Mesendoderm (in vitro differentiated cells): Measurements from ENCODE around the gene RALGAPB.
"Not testable (repeated sequence)": the region's sequence is repeated elsewhere in the genome, so short reads cannot be mapped to it uniquely, and the experiment has no call there.

Source experiments
- DNase-seq: peaks from one replicate; pipeline ENCODE4 v3.0.0; 2013
- H2AK5ac ChIP-seq: 2 replicates; pipeline ENCODE4 v1.6.1; 2013; ENCODE audit warnings: low read length, inconsistent platforms
- H2BK120ac ChIP-seq: 2 replicates; pipeline ENCODE4 v1.6.1; 2013; ENCODE audit warnings: low read depth, mild to moderate bottlenecking, low read length, moderate library complexity, mixed read lengths
- H2BK15ac ChIP-seq: replicated peaks from 2 replicates; pipeline ENCODE4 v1.6.1; 2013; ENCODE audit warnings: low read depth, mild to moderate bottlenecking, moderate library complexity
- H2BK5ac ChIP-seq: 2 replicates; pipeline ENCODE4 v1.6.1; 2013; ENCODE audit warnings: low read length, inconsistent platforms
- H3K18ac ChIP-seq: 2 replicates; pipeline ENCODE4 v1.6.1; 2013; ENCODE audit warnings: mild to moderate bottlenecking, low read length, mixed read lengths
- H3K23ac ChIP-seq: one replicate; pipeline ENCODE4 v1.6.1; 2013; ENCODE audit warnings: low read length
- H3K27ac ChIP-seq: 2 replicates; pipeline ENCODE4 v1.5.1; 2013; ENCODE audit warnings: low read depth, mild to moderate bottlenecking, inconsistent platforms, low read length, moderate library complexity
- H3K27me3 ChIP-seq: 2 replicates; pipeline ENCODE4 v1.6.1; 2013; ENCODE audit warnings: low read length, control low read depth, mild to moderate bottlenecking, inconsistent platforms; ENCODE audit not compliant: insufficient read depth, poor library complexity
- H3K36me3 ChIP-seq: 2 replicates; pipeline ENCODE4 v1.6.1; 2013; ENCODE audit warnings: low read length, inconsistent platforms; ENCODE audit not compliant: control insufficient read depth, insufficient read depth
- H3K4ac ChIP-seq: one replicate; pipeline ENCODE4 v1.6.1; 2013; ENCODE audit warnings: low read depth, mild to moderate bottlenecking, low read length, moderate library complexity
- H3K4me1 ChIP-seq: 2 replicates; pipeline ENCODE4 v1.6.1; 2013; ENCODE audit warnings: low read depth, low read length, inconsistent platforms; ENCODE audit not compliant: control insufficient read depth
- H3K4me2 ChIP-seq: 2 replicates; pipeline ENCODE4 v1.6.1; 2013; ENCODE audit warnings: low read length
- H3K4me3 ChIP-seq: 2 replicates; pipeline ENCODE4 v1.5.1; 2013; ENCODE audit warnings: mild to moderate bottlenecking, low read length
- H3K56ac ChIP-seq: one replicate; pipeline ENCODE4 v1.6.1; 2013; ENCODE audit warnings: low read length
- H3K79me1 ChIP-seq: 2 replicates; pipeline ENCODE4 v1.6.1; 2013; ENCODE audit warnings: low read length, inconsistent platforms
- H3K79me2 ChIP-seq: 2 replicates; pipeline ENCODE4 v1.6.1; 2013; ENCODE audit warnings: mild to moderate bottlenecking, low read length; ENCODE audit not compliant: control insufficient read depth, insufficient read depth
- H3K9ac ChIP-seq: 2 replicates; pipeline ENCODE4 v1.6.1; 2013; ENCODE audit warnings: low read length, inconsistent platforms
- H4K5ac ChIP-seq: one replicate; pipeline ENCODE4 v1.6.1; 2013; ENCODE audit warnings: low read length
- H4K8ac ChIP-seq: one replicate; pipeline ENCODE4 v1.6.1; 2013; ENCODE audit warnings: low read depth, mild to moderate bottlenecking, control low read depth, low read length, moderate library complexity
- WGBS: extraction: QIAGEN DNeasy Blood & Tissue Kit; methylation state at CpG from one replicate; pipeline ENCODE4 v1.1.7; 2013; ENCODE audit warnings: low lambda C conversion rate, missing lambda C conversion rate; ENCODE audit not compliant: insufficient coverage; ENCODE audit errors: extremely low coverage; 5-methylcytosine and 5-hydroxymethylcytosine counted together

The RALGAPB gene

DNA sequence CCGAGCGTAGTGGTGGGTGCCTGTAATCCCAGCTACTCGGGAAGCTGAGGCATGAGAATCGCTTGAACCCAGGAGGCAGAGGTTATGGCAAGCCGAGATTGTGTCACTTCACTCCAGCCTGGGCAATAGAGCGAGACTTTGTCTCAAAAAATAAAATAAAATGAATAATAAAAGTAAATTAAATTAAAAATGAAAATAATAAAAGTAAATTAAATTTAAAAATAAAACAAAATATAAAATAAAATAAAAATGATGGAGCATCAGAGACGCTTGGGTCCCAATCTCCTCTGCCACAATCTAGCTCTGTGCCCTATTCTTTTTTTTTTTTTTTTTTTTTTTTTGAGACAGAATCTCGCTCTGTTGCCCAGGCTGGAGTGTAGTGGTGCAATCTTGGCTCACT, 31.5 kb upstream of the RALGAPB start:
- not testable (repeated sequence) for H3K23ac ChIP-seq, H3K4me2 ChIP-seq, H3K4me3 ChIP-seq, H2BK5ac ChIP-seq, H3K27me3 ChIP-seq, H4K5ac ChIP-seq, H3K4me1 ChIP-seq, H3K36me3 ChIP-seq, H3K79me2 ChIP-seq, H3K4ac ChIP-seq, H3K18ac ChIP-seq, H3K9ac ChIP-seq, DNase-seq, H3K56ac ChIP-seq, H3K79me1 ChIP-seq, H3K27ac ChIP-seq, H2AK5ac ChIP-seq, H2BK120ac ChIP-seq, H4K8ac ChIP-seq, H2BK15ac ChIP-seq
- no CpG with 5 or more reads among the region's 8 CpGs for WGBS

GRCh38 chr20:38441916-38442315, 30.7 kb upstream of the RALGAPB start:
- no peak overlapping the region for H2BK5ac ChIP-seq
- no peak overlapping the region for H3K23ac ChIP-seq
- H3K36me3 ChIP-seq = no peaks in the 10 kb centered on the region
- no peak overlapping the region for H3K4me3 ChIP-seq
- H2BK15ac ChIP-seq = no peak overlapping the region
- H2AK5ac ChIP-seq = no peak overlapping the region
- DNase-seq = no peak
- H2BK120ac ChIP-seq = no peak overlapping the region
- peaks cover under 1% of the 10 kb centered on the region for H3K79me2 ChIP-seq
- H3K4me2 ChIP-seq = no peak overlapping the region
- H3K56ac ChIP-seq = peak overlapping the region; percentile 34
- H3K18ac ChIP-seq = no peak overlapping the region
- H4K8ac ChIP-seq = no peak overlapping the region
- no peak overlapping the region for H3K27ac ChIP-seq
- no peaks in the 10 kb centered on the region for H3K27me3 ChIP-seq
- H3K79me1 ChIP-seq = no peaks in the 10 kb centered on the region
- no CpG with 5 or more reads among the region's 9 CpGs for WGBS
- H3K4me1 ChIP-seq = no peaks in the 10 kb centered on the region
- no peak overlapping the region for H3K9ac ChIP-seq
- no peak overlapping the region for H4K5ac ChIP-seq
- H3K4ac ChIP-seq = no peak overlapping the region

GRCh38 chr20:38445381-38445796, 27.3 kb upstream of the RALGAPB start:
- no peak overlapping the region for H2BK15ac ChIP-seq
- H3K4ac ChIP-seq = no peak overlapping the region
- peaks cover 9% of the 10 kb centered on the region for H3K79me1 ChIP-seq
- H4K5ac ChIP-seq = no peak overlapping the region
- H3K23ac ChIP-seq = no peak overlapping the region
- H3K4me3 ChIP-seq = no peak overlapping the region
- no peak overlapping the region for H3K18ac ChIP-seq
- no peak overlapping the region for H3K9ac ChIP-seq
- no peak overlapping the region for H3K27ac ChIP-seq
- no peaks in the 10 kb centered on the region for H3K27me3 ChIP-seq
- WGBS = no CpG with 5 or more reads among the region's 3 CpGs
- H2BK5ac ChIP-seq = no peak overlapping the region
- peak overlapping the region; percentile 25 for H3K56ac ChIP-seq
- H4K8ac ChIP-seq = no peak overlapping the region
- H3K36me3 ChIP-seq = peaks cover under 1% of the 10 kb centered on the region
- no peak overlapping the region for H2BK120ac ChIP-seq
- H3K4me1 ChIP-seq = peaks cover 7% of the 10 kb centered on the region
- H3K79me2 ChIP-seq = peaks cover 3% of the 10 kb centered on the region
- DNase-seq = no peak
- H3K4me2 ChIP-seq = no peak overlapping the region
- H2AK5ac ChIP-seq = no peak overlapping the region

DNA sequence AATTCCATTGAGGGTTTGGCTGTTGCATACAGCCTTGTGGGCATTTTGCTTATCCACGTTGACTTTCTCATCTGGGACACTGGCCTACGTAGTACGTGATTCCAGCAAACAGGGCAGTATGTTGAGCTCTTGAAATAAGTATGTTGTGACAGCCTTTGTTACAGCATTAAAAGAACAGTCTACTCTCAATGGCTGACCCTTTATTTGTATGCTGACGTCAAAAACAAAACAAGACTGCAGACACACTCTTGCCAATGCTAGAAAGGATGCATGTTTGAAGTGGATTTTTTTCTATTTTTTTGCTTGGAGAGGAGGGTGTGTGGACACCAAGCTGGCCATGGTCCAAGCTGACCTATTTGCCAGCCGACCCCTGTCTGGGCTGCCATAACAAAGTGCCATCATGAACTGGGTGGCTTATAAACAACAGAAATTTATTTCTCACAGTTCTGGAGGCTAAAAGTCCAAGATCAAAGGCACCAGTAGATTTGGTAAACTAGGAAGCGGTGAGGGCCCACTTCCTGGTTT, 26.7 kb upstream of the RALGAPB start:
- no CpG with 5 or more reads among the region's 6 CpGs for WGBS
- Histone ChIP-seq H3K27me3 (no peaks in the 10 kb centered on the region), H3K79me2 (peaks cover 3% of the 10 kb centered on the region), H3K27ac (no peak overlapping the region), H3K79me1 (peaks cover 9% of the 10 kb centered on the region), H2BK15ac (no peak overlapping the region), H2BK5ac (no peak overlapping the region), H3K18ac (no peak overlapping the region), H3K56ac (no peak overlapping the region), H3K4me3 (no peak overlapping the region), H3K23ac (no peak overlapping the region), H3K36me3 (peaks cover 3% of the 10 kb centered on the region), H3K4me2 (no peak overlapping the region), H2AK5ac (no peak overlapping the region), H4K8ac (no peak overlapping the region), H4K5ac (peak overlapping the region; percentile 49), H3K4ac (no peak overlapping the region), H3K9ac (no peak overlapping the region), H3K4me1 (peaks cover 7% of the 10 kb centered on the region), H2BK120ac (no peak overlapping the region)
- no peak for DNase-seq

DNA sequence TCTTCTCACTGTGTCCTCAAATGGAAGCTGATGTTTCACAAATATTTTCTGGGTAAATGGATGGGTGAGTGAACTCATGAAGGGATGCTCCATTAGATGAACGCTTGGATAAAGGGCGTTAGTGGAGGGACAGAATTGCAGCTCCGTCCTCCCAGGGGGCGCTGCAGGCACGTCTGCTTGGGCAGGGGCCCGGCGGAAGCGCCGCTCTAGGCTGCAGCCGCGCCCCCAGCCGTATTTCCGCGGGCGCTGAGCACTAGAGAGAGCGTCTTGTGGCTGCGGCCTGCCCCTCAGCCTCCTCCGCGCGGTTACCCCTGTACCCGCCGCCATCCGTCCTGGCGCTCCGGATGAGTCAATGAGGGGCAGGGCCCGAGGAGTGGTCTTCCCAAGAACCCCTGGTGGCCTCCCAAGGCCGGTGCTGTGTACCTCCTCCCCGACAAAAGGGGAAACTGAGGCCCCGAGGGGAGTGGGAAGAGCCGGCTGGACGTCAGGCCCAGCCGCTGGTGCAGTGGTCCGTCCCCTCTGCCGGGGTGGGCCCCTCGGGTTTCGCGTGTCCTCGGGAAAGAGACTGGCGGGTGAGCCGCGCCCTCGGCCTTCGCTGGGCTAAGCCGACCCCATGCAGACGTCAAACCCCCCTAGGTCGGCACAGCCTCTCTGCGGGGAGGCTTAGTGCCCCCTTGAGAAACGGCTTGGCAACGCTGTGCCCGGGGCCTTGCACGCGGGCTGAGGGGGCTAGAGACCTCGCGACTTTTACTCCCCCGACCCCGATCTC, 26.0 kb upstream of the RALGAPB start:
- Histone ChIP-seq H3K23ac (peak overlapping the region; percentile 85), H3K18ac (peak overlapping the region; percentile 64), H4K5ac (no peak overlapping the region), H3K27ac (no peak overlapping the region), H3K27me3 (no peaks in the 10 kb centered on the region), H2AK5ac (peak overlapping the region; percentile 39), H3K4me1 (peaks cover 7% of the 10 kb centered on the region), H3K4me3 (peak overlapping the region; percentile 86), H3K79me1 (peaks cover 9% of the 10 kb centered on the region), H4K8ac (peak overlapping the region; percentile 29), H3K4me2 (peak overlapping the region; percentile 49), H3K4ac (peak overlapping the region; percentile 92), H3K56ac (peak overlapping the region; percentile 82), H3K79me2 (peaks cover 3% of the 10 kb centered on the region), H3K36me3 (peaks cover 3% of the 10 kb centered on the region), H3K9ac (peak overlapping the region; percentile 77), H2BK5ac (peak overlapping the region; percentile 62), H2BK120ac (no peak overlapping the region), H2BK15ac (no peak overlapping the region)
- DNase-seq = peak; percentile 95
- no CpG with 5 or more reads among the region's 56 CpGs for WGBS
